GM12873 (cell line): ENCODE measurements around the gene RNF6.

Experiments used
- CTCF ChIP-seq: IDR thresholded peaks from 2 replicates; pipeline ENCODE4 v1.5.1; 2012; ENCODE audit warnings: low read depth, mild to moderate bottlenecking, moderate library complexity, low read length, control low read depth; ENCODE audit not compliant: insufficient read depth; ENCODE audit errors: missing control alignments

Gene RNF6

GRCh38 chr13:26221721-26222519 is at the start of gene RNF6:
TSS of gene RNF6 (minus strand) at chr13:26222314. CDS start at chr13:26219649, 2,665 bp downstream.
- peak; percentile 8 for TF ChIP-seq CTCF

- no peak for TF ChIP-seq CTCF
These were observed 48.6 kb upstream of the RNF6 start for GRCh38 chr13:26270707-26271106.

- TF ChIP-seq CTCF = no peak
These were observed 44.2 kb upstream of the RNF6 start for GRCh38 chr13:26266311-26266710.

GRCh38 chr13:26262156-26262555 is 40.0 kb upstream of the RNF6 start:
- no peak for TF ChIP-seq CTCF

- TF ChIP-seq CTCF = no peak
These were observed 37.5 kb upstream of the RNF6 start for GRCh38 chr13:26259634-26260033.

- no peak for TF ChIP-seq CTCF
These were observed 34.9 kb upstream of the RNF6 start for GRCh38 chr13:26257049-26257448.

GRCh38 chr13:26255691-26256277 is 33.7 kb upstream of the RNF6 start:
- peak; percentile 37 for TF ChIP-seq CTCF
